Prostate gland (tissue), 2 donors: ENCODE results near the gene CAMKMT.

Source experiments
- POLR2A ChIP-seq: fragments of 450-650 bp; IDR thresholded peaks from one replicate; pipeline ENCODE4 v1.6.1; 2016; ENCODE audit warnings: antibody characterized with exemption, mild to moderate bottlenecking
- TF ChIP-seq, protein P1 (sequence below), 4 experiments: fragments of 200-600 bp in 2 of 4; fragments of 450-650 bp in 2 of 4; sonication (generic) in 2 of 4; IDR thresholded peaks; 1 replicate in 3 of 4; 2 replicates in 1 of 4; pipeline ENCODE4 v1.5.1; 2016 to 2019; ENCODE audit warnings: antibody characterized with exemption in 4 of 4, mild to moderate bottlenecking in 2 of 4, moderate library complexity in 2 of 4

DNA sequence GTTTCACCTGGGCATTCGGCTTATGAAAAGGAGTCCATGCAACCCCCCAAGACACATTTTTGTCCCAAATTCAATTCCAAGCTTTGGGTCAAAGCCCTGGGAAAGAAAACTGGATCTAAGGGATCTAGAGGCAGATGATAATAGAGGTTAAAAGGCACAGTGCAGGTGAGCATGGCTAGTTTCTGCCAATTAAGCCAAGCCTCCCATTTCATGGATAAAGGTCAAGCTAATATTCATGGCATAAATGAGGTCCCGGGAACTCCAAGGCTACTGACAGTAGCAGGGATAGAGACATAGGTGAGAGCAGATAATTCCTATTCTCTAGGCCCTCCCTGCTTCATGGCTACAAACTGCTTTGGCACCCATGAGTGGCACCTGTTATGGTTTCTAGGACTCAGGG is 83.1 kb downstream of the CAMKMT start:
- TF ChIP-seq, protein P1, sequence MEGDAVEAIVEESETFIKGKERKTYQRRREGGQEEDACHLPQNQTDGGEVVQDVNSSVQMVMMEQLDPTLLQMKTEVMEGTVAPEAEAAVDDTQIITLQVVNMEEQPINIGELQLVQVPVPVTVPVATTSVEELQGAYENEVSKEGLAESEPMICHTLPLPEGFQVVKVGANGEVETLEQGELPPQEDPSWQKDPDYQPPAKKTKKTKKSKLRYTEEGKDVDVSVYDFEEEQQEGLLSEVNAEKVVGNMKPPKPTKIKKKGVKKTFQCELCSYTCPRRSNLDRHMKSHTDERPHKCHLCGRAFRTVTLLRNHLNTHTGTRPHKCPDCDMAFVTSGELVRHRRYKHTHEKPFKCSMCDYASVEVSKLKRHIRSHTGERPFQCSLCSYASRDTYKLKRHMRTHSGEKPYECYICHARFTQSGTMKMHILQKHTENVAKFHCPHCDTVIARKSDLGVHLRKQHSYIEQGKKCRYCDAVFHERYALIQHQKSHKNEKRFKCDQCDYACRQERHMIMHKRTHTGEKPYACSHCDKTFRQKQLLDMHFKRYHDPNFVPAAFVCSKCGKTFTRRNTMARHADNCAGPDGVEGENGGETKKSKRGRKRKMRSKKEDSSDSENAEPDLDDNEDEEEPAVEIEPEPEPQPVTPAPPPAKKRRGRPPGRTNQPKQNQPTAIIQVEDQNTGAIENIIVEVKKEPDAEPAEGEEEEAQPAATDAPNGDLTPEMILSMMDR (IDR thresholded peaks at IDR 0.05), result no peak
- TF ChIP-seq POLR2A, result no peak
